NOMO-1 treated with DMSO at 0.1 percent for 48 hours (cell line): Measurements from ENCODE around the gene CHRM4.
"Not testable (repeated sequence)": the region's sequence is repeated elsewhere in the genome, so short reads cannot be mapped to it uniquely, and the experiment has no call there.

Source experiments
- DNase-seq: peaks from one replicate; lab custom pipeline; 2025; ENCODE audit not compliant: unreplicated experiment; lab: John Stamatoyannopoulos, UW

The CHRM4 gene

DNA sequence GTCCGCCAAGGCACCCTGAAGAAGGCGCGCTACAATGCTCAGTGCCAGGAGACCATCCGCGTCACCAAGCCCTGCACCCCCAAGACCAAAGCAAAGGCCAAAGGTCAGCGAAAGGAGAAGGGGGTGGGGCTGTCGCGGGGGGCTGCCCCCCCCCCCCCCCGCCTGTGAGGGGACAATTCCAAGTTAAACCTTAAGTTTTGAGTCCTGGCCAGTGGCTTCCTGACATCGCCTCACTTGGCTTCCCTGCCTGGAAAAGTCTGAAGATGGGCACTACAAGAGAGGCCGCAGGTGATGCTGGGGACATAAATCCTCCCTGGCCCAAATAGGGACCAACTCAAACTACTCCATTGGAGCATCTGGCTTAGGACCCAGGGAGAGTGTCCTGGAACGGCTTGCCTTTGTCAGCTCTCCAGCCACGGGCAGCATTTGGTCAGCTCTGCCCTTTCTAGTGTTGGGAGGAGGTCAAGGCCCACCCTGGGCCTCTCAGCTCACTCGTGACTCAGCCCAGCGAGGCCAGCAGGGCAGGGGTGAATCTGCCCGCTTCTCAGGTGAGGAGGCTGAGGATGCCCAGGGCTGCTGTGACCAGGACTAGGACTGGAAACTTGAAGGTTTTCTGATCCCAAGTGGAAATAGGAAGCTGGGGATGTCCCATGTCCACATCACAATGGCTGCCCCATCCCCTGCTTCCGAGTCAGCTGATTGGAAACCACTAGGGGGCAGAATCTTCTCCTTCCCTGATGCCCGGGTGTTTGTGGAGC lies 8.8 kb downstream of the CHRM4 start:
- DNase-seq: no peak

DNA sequence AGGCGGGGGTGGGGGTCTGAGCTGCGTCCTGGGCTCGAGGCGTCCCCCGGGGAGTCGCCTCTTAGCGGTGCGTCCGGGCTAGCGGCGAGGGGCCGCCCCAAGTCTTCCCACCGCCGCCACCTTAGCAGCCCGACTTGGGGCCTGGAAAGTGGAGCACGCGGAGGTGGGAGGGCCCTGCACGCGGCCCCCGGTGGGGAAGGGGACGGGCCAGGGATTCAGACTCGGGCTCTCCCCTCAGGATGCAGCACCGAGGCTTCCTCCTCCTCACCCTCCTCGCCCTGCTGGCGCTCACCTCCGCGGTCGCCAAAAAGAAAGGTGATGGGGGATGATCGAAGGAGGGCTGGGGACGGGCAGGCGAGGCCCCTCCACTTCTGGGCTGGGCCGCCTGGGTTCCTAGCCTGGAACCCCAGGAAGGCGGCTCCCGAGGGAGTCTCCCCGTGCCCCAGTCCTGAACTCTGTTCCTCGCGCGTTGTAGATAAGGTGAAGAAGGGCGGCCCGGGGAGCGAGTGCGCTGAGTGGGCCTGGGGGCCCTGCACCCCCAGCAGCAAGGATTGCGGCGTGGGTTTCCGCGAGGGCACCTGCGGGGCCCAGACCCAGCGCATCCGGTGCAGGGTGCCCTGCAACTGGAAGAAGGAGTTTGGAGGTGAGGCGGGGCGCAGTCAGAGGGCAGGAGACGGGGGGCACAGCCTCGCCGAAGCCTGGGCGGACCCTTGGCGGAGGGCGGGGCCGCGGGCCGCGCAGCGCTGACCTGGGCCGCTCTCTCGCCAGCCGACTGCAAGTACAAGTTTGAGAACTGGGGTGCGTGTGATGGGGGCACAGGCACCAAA lies 9.5 kb downstream of the CHRM4 start:
- no peak for DNase-seq

DNA sequence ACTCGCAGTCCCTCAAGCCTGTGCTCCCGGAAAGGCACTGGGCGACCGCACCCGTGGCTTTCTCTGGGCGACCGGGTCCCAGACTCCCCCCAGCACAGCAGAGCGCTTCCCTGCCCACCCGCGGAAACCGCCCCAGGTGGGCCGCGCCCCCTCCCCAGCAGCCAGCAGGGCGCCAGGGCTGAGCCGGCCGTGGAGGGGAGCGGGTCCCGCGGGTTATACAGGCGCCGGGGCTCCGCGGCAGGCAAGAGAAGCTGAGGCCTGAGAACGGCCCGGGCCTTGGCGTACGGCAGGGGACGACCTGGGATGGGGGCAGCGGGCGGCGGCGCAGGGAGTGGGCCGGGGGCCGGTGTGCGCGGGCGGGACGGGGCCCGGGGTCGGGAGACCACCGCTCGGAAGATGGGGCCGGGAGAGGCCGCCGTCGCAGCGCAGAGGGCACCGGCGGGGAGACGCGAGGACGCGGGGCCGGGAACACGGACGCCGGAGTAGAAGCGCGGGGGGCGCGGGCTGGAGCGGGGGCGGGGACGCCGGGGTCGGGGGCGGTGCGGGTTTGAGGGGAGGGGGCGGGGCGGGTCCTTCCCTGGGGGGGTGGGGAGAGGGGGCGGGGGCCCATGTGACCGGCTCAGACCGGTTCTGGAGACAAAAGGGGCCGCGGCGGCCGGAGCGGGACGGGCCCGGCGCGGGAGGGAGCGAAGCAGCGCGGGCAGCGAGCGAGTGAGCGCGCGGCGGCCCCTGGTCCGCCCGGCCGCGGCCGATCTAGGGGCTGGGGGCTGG lies 10.3 kb downstream of the CHRM4 start, which contains the start of gene MDK:
MDK (plus strand) TSS at position 622 of the 771 bp plus-strand sequence. CDS start 389 bp downstream, outside the sequence.
- no peak for DNase-seq

DNA sequence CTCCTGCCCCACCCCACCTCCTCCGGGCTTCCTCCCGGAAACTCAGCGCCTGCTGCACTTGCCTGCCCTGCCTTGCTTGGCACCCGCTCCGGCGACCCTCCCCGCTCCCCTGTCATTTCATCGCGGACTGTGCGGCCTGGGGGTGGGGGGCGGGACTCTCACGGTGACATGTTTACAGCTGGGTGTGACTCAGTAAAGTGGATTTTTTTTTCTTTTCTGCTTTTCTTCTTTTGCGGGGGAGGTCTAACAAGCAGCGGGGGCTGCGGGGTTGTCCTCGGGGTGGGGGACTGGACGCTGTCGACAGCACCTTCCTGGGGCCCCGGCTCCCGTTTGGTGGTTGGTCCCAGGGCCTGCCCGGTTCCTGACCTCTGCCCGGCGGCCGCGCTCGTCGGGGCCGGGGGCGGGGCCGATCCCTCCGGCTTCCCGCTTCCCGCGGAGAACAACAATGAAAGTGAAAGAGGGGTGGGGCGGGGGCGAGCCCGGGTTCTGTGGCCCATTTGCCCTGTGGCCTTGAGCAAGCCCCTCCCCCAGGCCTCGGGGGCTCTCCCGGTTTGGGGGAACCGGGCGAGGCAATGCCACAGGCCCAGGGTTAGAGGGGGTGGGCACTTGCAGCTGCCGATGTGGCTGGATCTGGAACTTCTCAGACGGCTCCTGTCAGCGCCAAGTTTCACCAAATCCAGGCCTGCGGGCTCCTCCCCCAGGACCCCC lies 11.1 kb downstream of the CHRM4 start:
- no peak for DNase-seq

DNA sequence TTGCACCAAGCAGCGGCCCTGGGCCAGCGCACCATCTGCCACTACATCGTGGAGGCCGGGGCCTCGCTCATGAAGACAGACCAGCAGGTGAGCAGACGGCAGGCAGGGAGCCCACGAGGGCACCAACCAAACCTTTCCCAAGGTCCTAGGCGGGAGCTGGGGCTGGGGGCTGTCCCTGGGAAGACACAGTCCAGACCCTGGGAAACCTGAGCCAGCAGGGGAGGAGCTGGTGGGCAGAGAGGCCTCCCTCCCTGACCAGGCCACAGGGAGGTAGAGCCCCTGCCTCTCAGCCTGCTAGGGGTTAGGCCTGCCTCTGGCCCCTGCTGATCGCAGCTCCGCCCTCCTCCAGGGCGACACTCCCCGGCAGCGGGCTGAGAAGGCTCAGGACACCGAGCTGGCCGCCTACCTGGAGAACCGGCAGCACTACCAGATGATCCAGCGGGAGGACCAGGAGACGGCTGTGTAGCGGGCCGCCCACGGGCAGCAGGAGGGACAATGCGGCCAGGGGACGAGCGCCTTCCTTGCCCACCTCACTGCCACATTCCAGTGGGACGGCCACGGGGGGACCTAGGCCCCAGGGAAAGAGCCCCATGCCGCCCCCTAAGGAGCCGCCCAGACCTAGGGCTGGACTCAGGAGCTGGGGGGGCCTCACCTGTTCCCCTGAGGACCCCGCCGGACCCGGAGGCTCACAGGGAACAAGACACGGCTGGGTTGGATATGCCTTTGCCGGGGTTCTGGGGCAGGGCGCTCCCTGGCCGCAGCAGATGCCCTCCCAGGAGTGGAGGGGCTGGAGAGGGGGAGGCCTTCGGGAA lies 11.9 kb downstream of the CHRM4 start:
- DNase-seq: not testable (repeated sequence)

GRCh38 chr11:46378811-46379481 lies 12.6 kb downstream of the CHRM4 start:
- DNase-seq: no peak

DNA sequence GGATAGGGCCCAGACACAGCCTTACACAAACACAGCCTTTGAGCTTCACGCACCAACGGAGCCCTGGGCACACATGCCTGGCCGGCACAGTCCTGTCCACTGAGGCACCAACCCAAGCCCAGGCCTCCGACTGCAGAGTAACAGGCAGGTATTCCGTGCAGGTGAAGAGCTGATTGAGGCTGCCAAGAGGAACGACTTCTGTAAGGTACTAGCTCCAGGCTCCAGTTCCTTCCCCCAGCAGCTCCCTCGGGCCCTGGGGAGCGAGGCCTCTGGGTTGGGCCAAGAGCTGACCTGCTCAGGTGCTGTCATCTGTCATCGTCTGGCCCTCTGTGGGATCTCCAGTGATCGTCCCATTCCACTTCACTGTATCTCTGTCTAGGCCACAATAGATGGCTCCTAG lies 13.3 kb downstream of the CHRM4 start:
- DNase-seq: no peak

DNA sequence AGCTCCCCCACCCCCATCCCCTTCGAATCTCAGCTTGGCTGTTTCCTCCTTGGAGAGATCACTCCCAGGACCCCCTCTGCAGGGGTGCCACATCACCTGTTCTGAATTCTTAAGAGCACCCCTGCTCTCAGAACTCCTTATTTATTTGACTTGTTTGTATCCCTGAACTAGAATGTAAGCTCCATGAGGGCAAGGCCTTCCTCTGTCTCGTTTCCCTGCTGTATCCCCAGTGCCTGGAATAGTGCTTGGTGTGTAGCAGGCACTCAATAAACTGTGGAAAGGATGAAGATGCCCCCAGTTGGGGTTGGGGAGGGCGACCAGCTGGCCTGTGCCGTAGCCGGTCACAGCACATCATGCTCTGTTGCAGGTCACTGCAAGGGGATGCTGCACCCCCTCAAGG lies 13.7 kb downstream of the CHRM4 start:
- no peak for DNase-seq

DNA sequence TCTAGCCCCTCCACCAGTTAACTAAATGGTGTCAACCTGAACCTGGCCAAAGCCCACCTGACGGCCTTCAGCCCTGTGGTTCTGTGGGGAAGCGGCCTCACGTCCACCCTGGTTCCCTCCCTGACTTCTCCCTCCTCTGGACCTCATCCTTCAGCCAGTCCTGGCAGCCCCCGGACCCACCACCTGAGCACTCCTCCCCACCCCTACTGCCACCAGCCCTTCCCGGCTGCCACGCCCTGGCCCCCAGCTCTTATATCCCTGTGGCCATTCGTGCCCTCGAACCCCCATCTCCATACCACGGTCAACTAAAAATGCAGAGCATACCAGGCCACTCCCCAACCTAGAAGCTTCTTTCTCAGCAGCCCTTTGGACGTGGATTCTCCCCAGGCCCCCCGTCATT lies 14.3 kb downstream of the CHRM4 start:
- no peak for DNase-seq

- no peak for DNase-seq
These were observed 15.1 kb downstream of the CHRM4 start for GRCh38 chr11:46376258-46377050.

DNA sequence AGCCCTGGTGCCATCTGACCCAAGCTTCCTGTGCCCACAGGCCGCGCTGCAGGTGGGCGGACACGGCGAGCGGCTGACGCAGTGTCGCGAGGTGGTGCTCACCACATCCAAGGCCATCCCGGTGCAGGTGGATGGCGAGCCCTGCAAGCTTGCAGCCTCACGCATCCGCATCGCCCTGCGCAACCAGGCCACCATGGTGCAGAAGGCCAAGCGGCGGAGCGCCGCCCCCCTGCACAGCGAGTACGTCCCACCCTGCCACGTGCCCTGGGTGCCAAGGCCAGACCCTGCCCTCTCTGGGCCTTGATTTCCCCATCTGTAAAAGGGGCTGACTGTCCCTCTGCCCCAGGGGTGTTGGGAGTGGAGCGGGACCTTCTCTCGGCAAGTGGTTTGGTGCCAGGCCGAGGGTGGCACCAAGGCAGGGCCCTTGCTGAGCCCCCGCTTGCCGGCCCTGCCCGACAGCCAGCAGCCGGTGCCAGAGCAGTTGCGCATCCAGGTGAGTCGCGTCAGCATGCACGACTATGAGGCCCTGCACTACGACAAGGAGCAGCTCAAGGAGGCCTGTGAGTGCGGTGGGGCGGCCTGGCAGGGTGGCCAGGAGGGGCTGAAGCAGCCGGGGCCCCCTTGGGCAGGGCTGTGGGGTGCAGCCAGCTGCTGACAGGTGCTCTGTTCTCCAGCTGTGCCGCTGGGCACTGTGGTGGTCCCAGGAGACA lies 16.0 kb downstream of the CHRM4 start:
- DNase-seq: no peak

DNA sequence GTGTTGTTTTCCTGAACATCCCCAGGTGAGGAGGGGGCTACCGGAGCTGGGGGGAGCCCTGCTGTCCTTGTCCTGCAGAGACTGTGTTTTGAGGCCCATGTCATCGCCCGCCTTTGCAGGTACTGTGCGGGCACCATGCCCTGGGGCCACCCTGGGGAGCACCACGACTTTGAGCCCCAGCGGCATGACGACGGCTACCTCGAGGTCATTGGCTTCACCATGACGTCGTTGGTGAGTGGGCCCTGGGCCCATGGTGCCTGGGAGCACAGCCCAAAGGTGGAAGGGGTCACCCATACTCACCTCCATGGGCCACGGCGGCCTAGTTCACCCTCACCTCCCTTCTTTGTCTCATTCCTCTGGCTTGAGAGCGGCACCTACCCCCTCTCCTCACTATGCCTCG lies 16.8 kb downstream of the CHRM4 start:
- no peak for DNase-seq

- no peak for DNase-seq
These were observed 17.5 kb downstream of the CHRM4 start for GRCh38 chr11:46373787-46374740.

- DNase-seq: not testable (repeated sequence)
These were observed 19.1 kb downstream of the CHRM4 start for GRCh38 chr11:46372501-46372900.

DNA sequence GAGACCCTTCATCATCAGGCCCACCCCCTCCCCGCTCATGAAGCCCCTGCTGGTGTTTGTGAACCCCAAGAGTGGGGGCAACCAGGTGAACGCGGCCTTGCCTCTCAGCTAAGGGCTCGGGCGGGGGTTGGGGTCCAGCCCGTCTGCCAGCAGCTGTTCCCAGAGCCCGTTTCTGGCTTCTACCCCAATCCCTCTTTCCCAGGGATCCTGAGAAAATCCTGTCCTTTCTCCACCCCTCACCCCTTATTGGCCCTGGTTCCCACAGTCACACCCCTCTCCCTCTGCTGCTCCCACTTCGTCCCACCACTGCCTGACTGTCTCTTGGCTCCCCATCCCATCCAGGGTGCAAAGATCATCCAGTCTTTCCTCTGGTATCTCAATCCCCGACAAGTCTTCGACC lies 19.5 kb downstream of the CHRM4 start:
- DNase-seq: no peak

GRCh38 chr11:46371262-46371661 lies 20.3 kb downstream of the CHRM4 start:
- DNase-seq: not testable (repeated sequence)

- DNase-seq: no peak
These were observed 21.3 kb downstream of the CHRM4 start for GRCh38 chr11:46370253-46370652.
